A673 (cell line): ENCODE data around the gene FEM1C. TPM values are rescaled to one million over a fixed set of nuclear protein-coding genes. Genes with fewer than 3 reads are reported as not detected.

Experiments
- BruUV-seq: library from RNA; stranded (reverse); fragments of 400-500 nt; replicated peaks from 2 replicates; lab custom pipeline; 2021; lab: Mats Ljungman, UMichigan
- CTCF ChIA-PET: fragments of 300-600 bp; sonication (Branson Sonifier 250); formaldehyde crosslinking; loops from one replicate; lab custom pipeline; 2022; ENCODE audit warnings: antibody characterized with exemption; lab: Charles Lee
- POLR2A ChIA-PET: fragments of 300-600 bp; sonication (Branson Sonifier 250); formaldehyde crosslinking; loops from one replicate; lab custom pipeline; 2022; ENCODE audit warnings: antibody characterized with exemption; ENCODE audit not compliant: low non-redundant PET; lab: Charles Lee
- DNase-seq: peaks from one replicate; pipeline ENCODE4 v3.0.0-alpha.2; 2015; ENCODE audit warnings: low spot score
- H3K27ac ChIP-seq: fragments of 200-600 bp; sonication (generic); 2 replicates; pipeline ENCODE4 v1.5.1; 2016; ENCODE audit warnings: mixed run types, low read depth, mild to moderate bottlenecking, mixed read lengths, antibody characterized with exemption, low read length; ENCODE audit not compliant: poor library complexity, severe bottlenecking
- H3K27me3 ChIP-seq: fragments of 200-600 bp; sonication (generic); replicated peaks from 2 replicates; pipeline ENCODE4 v1.6.1; 2017; ENCODE audit warnings: mixed run types, low read depth, mild to moderate bottlenecking, mixed read lengths, antibody characterized with exemption, low read length; ENCODE audit not compliant: insufficient read depth, poor library complexity
- H3K36me3 ChIP-seq: fragments of 200-600 bp; sonication (generic); 2 replicates; pipeline ENCODE4 v1.6.1; 2016; ENCODE audit warnings: mixed run types, mild to moderate bottlenecking, mixed read lengths, antibody characterized with exemption, low read length; ENCODE audit not compliant: insufficient read depth, poor library complexity, severe bottlenecking
- H3K4me1 ChIP-seq: fragments of 200-600 bp; sonication (generic); 2 replicates; pipeline ENCODE4 v1.6.1; 2017; ENCODE audit warnings: mixed run types, mild to moderate bottlenecking, mixed read lengths, antibody characterized with exemption, low read length; ENCODE audit not compliant: insufficient read depth, poor library complexity, severe bottlenecking
- H3K4me3 ChIP-seq: fragments of 200-600 bp; sonication (generic); 2 replicates; pipeline ENCODE4 v1.5.1; 2016; ENCODE audit warnings: low read depth, mixed run types, mild to moderate bottlenecking, mixed read lengths, low read length; ENCODE audit not compliant: poor library complexity, severe bottlenecking
- H3K9me3 ChIP-seq: fragments of 200-600 bp; sonication (generic); 2 replicates; pipeline ENCODE4 v1.6.1; 2016; ENCODE audit warnings: mixed run types, low read depth, mild to moderate bottlenecking, mixed read lengths, antibody characterized with exemption, low read length; ENCODE audit not compliant: poor library complexity, severe bottlenecking
- CTCF ChIP-seq: fragments of 300-800, 200-600 bp; sonication (generic); conservative IDR thresholded peaks from 2 replicates; pipeline ENCODE4 v1.5.1; 2017; ENCODE audit warnings: low read depth, mild to moderate bottlenecking, antibody characterized with exemption, low read length, moderate library complexity, mixed read lengths
- EZH2 ChIP-seq: fragments of 200-600 bp; sonication (generic); IDR thresholded peaks from 2 replicates; pipeline ENCODE4 v1.6.1; 2017; ENCODE audit warnings: borderline replicate concordance, low read depth, mild to moderate bottlenecking, mixed read lengths, antibody characterized with exemption, low read length; ENCODE audit not compliant: poor library complexity, severe bottlenecking
- intact Hi-C: fragments of 100-400 bp; cut with micrococcal nuclease; formaldehyde crosslinking; loops from one replicate; pipeline ENCODE4 v1.10.0; 2022; ENCODE audit not compliant: unreplicated experiment
- total RNA-seq: library from RNA; stranded (reverse); gene quantifications from 2 replicates; pipeline ENCODE4 v1.2.3, GENCODE V29; 2021

Gene FEM1C
- total RNA-seq, 1 experiment from 2014 or later: 15.0 TPM

- no TSS peak for BruUV-seq
- no peak for DNase-seq
- CTCF ChIA-PET: no interaction called here
- H3K4me1 ChIP-seq: no peaks in the 10 kb centered on the region
- intact Hi-C loops: no loop called here
- no peaks in the 10 kb centered on the region for H3K36me3 ChIP-seq
- no peaks in the 10 kb centered on the region for H3K9me3 ChIP-seq
- H3K27me3 ChIP-seq: no peaks in the 10 kb centered on the region
- POLR2A ChIA-PET: no interaction called here
- no peak overlapping the region for H3K27ac ChIP-seq
- no peak overlapping the region for H3K4me3 ChIP-seq
- TF ChIP-seq EZH2: no peak
- TF ChIP-seq CTCF: no peak
These were observed 41.2 kb downstream of the FEM1C start for GRCh38 chr5:115503420-115503819.

GRCh38 chr5:115501464-115502210 lies 42.9 kb downstream of the FEM1C start:
- intact Hi-C loops: no loop called here
- ChIA-PET POLR2A (no interaction called here), CTCF (no interaction called here)
- Histone ChIP-seq H3K27ac (no peak overlapping the region), H3K36me3 (no peaks in the 10 kb centered on the region), H3K27me3 (no peaks in the 10 kb centered on the region), H3K9me3 (no peaks in the 10 kb centered on the region), H3K4me3 (no peak overlapping the region), H3K4me1 (no peaks in the 10 kb centered on the region)
- no peak for DNase-seq
- TF ChIP-seq EZH2: no peak
- no TSS peak for BruUV-seq

- no peak for DNase-seq
- ChIA-PET CTCF (no interaction called here), POLR2A (no interaction called here)
- TF ChIP-seq EZH2: no peak
- TF ChIP-seq CTCF: no peak
- no peak overlapping the region for H3K27ac ChIP-seq
- H3K4me1 ChIP-seq: no peaks in the 10 kb centered on the region
- H3K27me3 ChIP-seq: no peaks in the 10 kb centered on the region
- intact Hi-C loops: no loop called here
- H3K9me3 ChIP-seq: no peaks in the 10 kb centered on the region
- BruUV-seq: no TSS peak
- H3K36me3 ChIP-seq: no peaks in the 10 kb centered on the region
- no peak overlapping the region for H3K4me3 ChIP-seq
These were observed 44.4 kb downstream of the FEM1C start for GRCh38 chr5:115500225-115500624.
